GM12878 (cell line): ENCODE data around the gene UBE2O. TPM values are rescaled to one million over a fixed set of nuclear protein-coding genes. Genes with fewer than 3 reads are reported as not detected.

Experiments used
- ATAC-seq: fragments of 200-7000 bp; cut with Tn5 transposase; 3 replicates; pipeline ENCODE4 v1.9.1; 2020; ENCODE audit warnings: mild to moderate bottlenecking, moderate library complexity
- BruUV-seq: library from RNA; stranded (reverse); fragments of 400-500 nt; replicated peaks from 2 replicates; lab custom pipeline; 2021; lab: Mats Ljungman, UMichigan
- CTCF ChIA-PET: fragments of 300-600 bp; sonication (Branson Sonifier 250); formaldehyde crosslinking; extraction: SDS; loops from one replicate; lab custom pipeline; 2021; ENCODE audit warnings: inconsistent platforms; lab: Yijun Ruan, JAX
- POLR2A ChIA-PET: fragments of 350-600 bp; formaldehyde crosslinking; extraction: SDS; loops from one replicate; lab custom pipeline; 2021; ENCODE audit warnings: inconsistent platforms; lab: Charles Lee
- RAD21 ChIA-PET: fragments of 300-600 bp; sonication (Branson Sonifier 250); formaldehyde crosslinking; loops from one replicate; lab custom pipeline; 2023; ENCODE audit warnings: antibody characterized with exemption; ENCODE audit not compliant: unreplicated experiment; lab: Charles Lee
- SMC1A ChIA-PET: fragments of 300-600 bp; sonication (Branson Sonifier 250); formaldehyde crosslinking; loops from one replicate; lab custom pipeline; 2023; ENCODE audit not compliant: unreplicated experiment, uncharacterized antibody; lab: Charles Lee
- DNase-seq: peaks from one replicate; pipeline ENCODE4 v3.0.0-alpha.2; 2011; ENCODE audit warnings: low read depth, low spot score
- FAIRE-seq: peaks from 3 replicates; lab custom pipeline; 2011; peaks lifted over from hg19 to GRCh38; lab: Jason Lieb, UNC
- H2AFZ ChIP-seq: 2 replicates; pipeline ENCODE4 v1.6.0; 2011; ENCODE audit warnings: low read depth, low read length, control low read depth; ENCODE audit not compliant: control insufficient read depth
- H3K27ac ChIP-seq: 2 replicates; pipeline ENCODE4 v1.5.1; 2011; ENCODE audit warnings: control low read depth; ENCODE audit not compliant: control insufficient read depth, insufficient read depth
- H3K27me3 ChIP-seq, 2 experiments: replicated peaks in 1 of 2; 2 replicates each; pipeline versions ENCODE4 v1.6.0 to v1.6.1; 2011; ENCODE audit warnings: low read length in 1 of 2; ENCODE audit not compliant: control insufficient read depth in 2 of 2, insufficient read depth in 2 of 2
- H3K36me3 ChIP-seq, 2 experiments: 2 replicates each; pipeline ENCODE4 v1.5.1; 2011; ENCODE audit warnings: low read length in 1 of 2; ENCODE audit not compliant: control insufficient read depth in 2 of 2, insufficient read depth in 2 of 2
- H3K4me1 ChIP-seq: 2 replicates; pipeline ENCODE4 v1.6.1; 2011; ENCODE audit warnings: mild to moderate bottlenecking, low read length, moderate library complexity, mixed read lengths; ENCODE audit not compliant: control insufficient read depth, insufficient read depth
- H3K4me2 ChIP-seq: 2 replicates; pipeline ENCODE4 v1.6.0; 2011; ENCODE audit warnings: control low read depth; ENCODE audit not compliant: control insufficient read depth, insufficient read depth
- H3K4me3 ChIP-seq: fragments of 200-600 bp; sonication (generic); 2 replicates; pipeline ENCODE4 v1.5.1; 2016
- H3K79me2 ChIP-seq: 2 replicates; pipeline ENCODE4 v1.6.0; 2011; ENCODE audit warnings: low read length; ENCODE audit not compliant: control insufficient read depth, insufficient read depth
- H3K9ac ChIP-seq: 2 replicates; pipeline ENCODE4 v1.8.0; 2011; ENCODE audit warnings: low read length, control low read depth, mixed read lengths; ENCODE audit not compliant: control insufficient read depth, insufficient read depth
- H3K9me3 ChIP-seq: replicated peaks from 3 replicates; pipeline ENCODE4 v1.5.1; 2011; ENCODE audit warnings: mild to moderate bottlenecking, low read length; ENCODE audit not compliant: control insufficient read depth, insufficient read depth
- H4K20me1 ChIP-seq: 2 replicates; pipeline ENCODE4 v1.6.0; 2011; ENCODE audit not compliant: control insufficient read depth, insufficient read depth
- BACH1 ChIP-seq: fragments of 450-650 bp; IDR thresholded peaks from 2 replicates; pipeline ENCODE4 v1.6.1; 2017; ENCODE audit warnings: mild to moderate bottlenecking, borderline replicate concordance
- CUX1 ChIP-seq: IDR thresholded peaks from 2 replicates; pipeline ENCODE4 v1.6.1; 2012; ENCODE audit warnings: improper control_type of control experiment, low read depth, low read length; ENCODE audit not compliant: insufficient replicate concordance
- ESRRA ChIP-seq: IDR thresholded peaks from 2 replicates; pipeline ENCODE4 v1.6.1; 2012; ENCODE audit warnings: mild to moderate bottlenecking, low read length, improper control_type of control experiment
- HDAC6 ChIP-seq: fragments of 200-600 bp; sonication (generic); IDR thresholded peaks from one replicate; pipeline ENCODE4 v1.8.0; 2017; ENCODE audit warnings: antibody characterized with exemption; ENCODE audit not compliant: unreplicated experiment
- KDM1A ChIP-seq: fragments of 200-600 bp; sonication (generic); IDR thresholded peaks from 2 replicates; pipeline ENCODE4 v1.6.1; 2016; ENCODE audit warnings: borderline replicate concordance
- NR2C1 ChIP-seq: fragments of 450-650 bp; IDR thresholded peaks from 2 replicates; pipeline ENCODE4 v1.6.1; 2017; ENCODE audit warnings: antibody characterized with exemption, mild to moderate bottlenecking, moderate library complexity
- RAD51 ChIP-seq: fragments of 450-650 bp; IDR thresholded peaks from 2 replicates; pipeline ENCODE4 v1.6.1; 2016; ENCODE audit warnings: moderate library complexity, mild to moderate bottlenecking, inconsistent platforms
- ZBTB33 ChIP-seq: fragments of 450-650 bp; IDR thresholded peaks from 2 replicates; pipeline ENCODE4 v1.6.1; 2017; ENCODE audit warnings: mild to moderate bottlenecking
- ZNF384 ChIP-seq: IDR thresholded peaks from 2 replicates; pipeline ENCODE4 v1.6.1; 2012; ENCODE audit warnings: low read depth, mild to moderate bottlenecking, low read length, improper control_type of control experiment, borderline replicate concordance
- ZNF687 ChIP-seq: fragments of 450-650 bp; IDR thresholded peaks from 2 replicates; pipeline ENCODE4 v1.6.1; 2017; ENCODE audit warnings: mild to moderate bottlenecking, moderate library complexity
- WGBS: methylation state at CpG from one replicate; pipeline ENCODE4 v1.1.6; 2016; ENCODE audit warnings: low lambda C conversion rate; ENCODE audit not compliant: insufficient replicate concordance, insufficient coverage; ENCODE audit errors: missing lambda C conversion rate; 5-methylcytosine and 5-hydroxymethylcytosine counted together
- in situ Hi-C: fragments of 300-500 bp; cut with MboI; formaldehyde crosslinking; loops from 9 replicates; pipeline ENCODE4 v1.14.3; 2018; ENCODE audit warnings: mixed read lengths
- intact Hi-C: fragments of 100-400 bp; cut with micrococcal nuclease; formaldehyde crosslinking; loops from one replicate; pipeline ENCODE4 v1.14.2; 2022; ENCODE audit not compliant: unreplicated experiment
- polyA plus RNA-seq, 11 experiments: library from polyadenylated mRNA; depleted of rRNA in 4 of 11; unstranded in 6 of 11; stranded (reverse) in 5 of 11; fragments of >200 nt; fragmentation: Nextera tagmentation in 4 of 11; fragmentation: Illumina TruSeq in 1 of 11; extraction: Ambion mirVana in 4 of 11; extraction: Trizol in 1 of 11; gene quantifications; 1 replicate in 1 of 11; 2 replicates in 10 of 11; pipeline versions ENCODE4 v1.2.1 to v1.2.3, GENCODE V29; 2011 to 2016; ENCODE audit warnings: inconsistent platforms in 2 of 11, missing spikeins in 2 of 11, low read depth in 1 of 11
- total RNA-seq, 4 experiments: library from RNA; depleted of rRNA in 3 of 4; stranded (reverse); fragments of >200 nt in 3 of 4; fragmentation: Illumina TruSeq in 1 of 4; extraction: Trizol in 1 of 4; gene quantifications; 2 replicates each; pipeline versions ENCODE4 v1.2.1 to v1.2.3, GENCODE V29; 2013 to 2021

The UBE2O gene
- total and polyA plus RNA-seq, 10 of the 15 experiments (the other 5 are each of a cell fraction or from before 2014, with no cell fraction given): 2.1 to 39.0 (median 14.1) TPM

GRCh38 chr17:76474238-76474637 lies 21.3 kb upstream of the UBE2O start:
- WGBS: 88% methylated on average over 14 of the region's 14 CpGs
- no peak for FAIRE-seq
- no peak overlapping the region for H3K9ac ChIP-seq
- no peaks in the 10 kb centered on the region for H3K79me2 ChIP-seq
- ChIA-PET RAD21 (interaction anchor here (1.0 to 1.8 kb wide), 3 partner anchors 18 to 37 kb away, joined by 4 to 8 read pairs (median 5); no protein-coding TSS in a partner anchor), CTCF (interaction anchor here (2.5 kb wide), 1 partner anchor 29 kb away, joined by 9 read pairs; no protein-coding TSS in a partner anchor), SMC1A (no interaction called here), POLR2A (interaction anchor here (1.0 kb wide), 1 partner anchor 19 kb away, joined by 3 read pairs; no protein-coding TSS in a partner anchor)
- no peaks in the 10 kb centered on the region for H3K27me3 ChIP-seq
- in situ Hi-C loops (no loop called here), intact Hi-C loops (no loop called here)
- no TSS peak for BruUV-seq
- no peak for ATAC-seq
- no peaks in the 10 kb centered on the region for H3K9me3 ChIP-seq
- H3K4me3 ChIP-seq: no peak overlapping the region
- H3K36me3 ChIP-seq: peaks cover 6 to 13% of the 10 kb centered on the region in 2 experiments; a peak in 3 of 4 replicates
- no peaks in the 10 kb centered on the region for H3K4me1 ChIP-seq
- H4K20me1 ChIP-seq: no peaks in the 10 kb centered on the region
- no peak overlapping the region for H3K27ac ChIP-seq
- DNase-seq: no peak
- H3K4me2 ChIP-seq: no peak overlapping the region
- H2AFZ ChIP-seq: no peak overlapping the region
- TF ChIP-seq ESRRA (no peak), ZNF384 (no peak), KDM1A (no peak), ZBTB33 (no peak), ZNF687 (no peak), BACH1 (no peak), HDAC6 (no peak), CUX1 (no peak), NR2C1 (no peak), RAD51 (no peak)
